Measurements from ENCODE around the gene BCAR3. TPM values are rescaled to one million over a fixed set of nuclear protein-coding genes. Genes with fewer than 3 reads are reported as not detected.

The BCAR3 gene
- total RNA-seq, 2 donors from 2014 or later: 22.9 to 52.8 TPM

DNA sequence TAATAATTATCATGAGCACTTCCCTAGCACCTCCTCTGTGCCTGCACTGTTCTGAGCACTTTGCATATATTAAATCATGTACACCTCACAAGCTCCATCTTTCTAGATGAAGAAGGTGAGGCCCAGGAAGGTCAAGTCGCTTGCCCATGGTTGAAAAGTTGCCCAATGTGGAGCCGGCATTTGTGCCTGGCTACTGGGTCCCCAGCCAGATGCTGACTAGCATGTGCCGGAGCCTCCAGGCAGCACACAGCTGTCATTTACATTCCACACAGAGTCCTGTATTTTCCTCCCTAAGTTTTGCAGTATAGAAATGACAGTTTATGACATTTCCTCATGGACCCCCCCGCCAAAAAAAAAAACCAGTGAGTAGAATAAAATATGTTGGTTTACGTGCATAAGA lies 94.3 kb downstream of the BCAR3 start:
- intact Hi-C loops (cut with DNase I): no loop called here
- 95% methylated on average over 5 of the region's 5 CpGs for WGBS
- peaks cover 6% of the 10 kb centered on the region for H3K4me1 ChIP-seq (replicated peaks)

DNA sequence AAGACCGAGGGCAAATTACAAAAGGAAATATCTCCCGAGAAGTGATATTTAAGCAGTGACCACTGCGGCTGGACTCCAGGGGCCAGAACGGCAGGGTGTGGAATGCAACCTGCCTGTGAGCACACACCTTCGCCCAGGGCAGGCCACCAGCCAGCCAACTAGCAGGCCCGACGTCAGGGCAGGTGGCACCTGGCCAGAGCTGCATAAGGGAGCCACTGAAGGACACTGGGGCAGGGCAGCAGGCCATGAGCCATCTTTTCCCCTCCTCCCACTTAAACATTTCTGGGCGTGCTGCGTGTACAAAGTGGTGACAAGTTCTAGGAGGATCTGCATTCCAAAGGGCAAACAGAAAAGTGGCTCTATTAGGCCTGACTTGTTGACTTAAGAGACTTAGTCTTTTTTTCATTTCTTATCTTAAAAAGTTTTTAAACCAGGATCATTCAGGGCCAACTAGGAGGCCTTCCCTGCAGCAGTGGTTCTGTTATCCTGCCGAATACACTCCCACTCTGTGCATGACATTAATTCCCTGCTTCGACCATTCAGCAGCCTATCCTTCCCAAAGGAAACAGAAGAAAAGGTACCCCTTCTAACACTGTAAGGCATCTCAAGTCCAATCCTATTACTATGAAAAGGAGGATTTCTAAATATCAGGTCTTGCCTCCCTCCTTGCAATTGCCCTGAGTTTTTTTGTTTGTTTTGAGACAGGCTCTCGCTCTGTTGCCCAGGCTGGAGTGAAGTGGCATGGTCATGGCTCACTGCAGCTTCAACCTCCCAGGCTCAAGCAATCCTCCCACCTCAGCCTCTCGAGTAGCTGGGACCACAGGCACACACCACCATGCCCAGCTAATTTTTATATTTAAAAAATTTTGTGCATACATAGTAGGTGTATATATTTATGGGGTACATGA lies 96.3 kb downstream of the BCAR3 start:
- peak; percentile 97 for DNase-seq (ENCODE audit: low spot score)
- H3K9me3 ChIP-seq: no peaks in the 10 kb centered on the region
- intact Hi-C loops (cut with DNase I): no loop called here
- TF ChIP-seq, protein P1, sequence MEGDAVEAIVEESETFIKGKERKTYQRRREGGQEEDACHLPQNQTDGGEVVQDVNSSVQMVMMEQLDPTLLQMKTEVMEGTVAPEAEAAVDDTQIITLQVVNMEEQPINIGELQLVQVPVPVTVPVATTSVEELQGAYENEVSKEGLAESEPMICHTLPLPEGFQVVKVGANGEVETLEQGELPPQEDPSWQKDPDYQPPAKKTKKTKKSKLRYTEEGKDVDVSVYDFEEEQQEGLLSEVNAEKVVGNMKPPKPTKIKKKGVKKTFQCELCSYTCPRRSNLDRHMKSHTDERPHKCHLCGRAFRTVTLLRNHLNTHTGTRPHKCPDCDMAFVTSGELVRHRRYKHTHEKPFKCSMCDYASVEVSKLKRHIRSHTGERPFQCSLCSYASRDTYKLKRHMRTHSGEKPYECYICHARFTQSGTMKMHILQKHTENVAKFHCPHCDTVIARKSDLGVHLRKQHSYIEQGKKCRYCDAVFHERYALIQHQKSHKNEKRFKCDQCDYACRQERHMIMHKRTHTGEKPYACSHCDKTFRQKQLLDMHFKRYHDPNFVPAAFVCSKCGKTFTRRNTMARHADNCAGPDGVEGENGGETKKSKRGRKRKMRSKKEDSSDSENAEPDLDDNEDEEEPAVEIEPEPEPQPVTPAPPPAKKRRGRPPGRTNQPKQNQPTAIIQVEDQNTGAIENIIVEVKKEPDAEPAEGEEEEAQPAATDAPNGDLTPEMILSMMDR (IDR thresholded peaks at IDR 0.05): no peak
- TF ChIP-seq POLR2A (IDR thresholded peaks at IDR 0.05) (peak; percentile 58), POLR2AphosphoS5 (IDR thresholded peaks at IDR 0.05) (peak; percentile 90)
- no peaks in the 10 kb centered on the region for H3K27me3 ChIP-seq (replicated peaks; ENCODE audit: insufficient read depth)
- peak overlapping the region; percentile 7 to 14 for H3K4me3 ChIP-seq
- no peaks in the 10 kb centered on the region for H3K36me3 ChIP-seq
- WGBS: 26% methylated on average over 13 of the region's 13 CpGs
- H3K4me1 ChIP-seq (replicated peaks): peaks cover 6% of the 10 kb centered on the region
- peak overlapping the region; percentile 70 to 77 for H3K27ac ChIP-seq

More for the DNA sequence above, 94.3 kb downstream of the BCAR3 start:
- Histone ChIP-seq H3K9me3 (no peaks in the 10 kb centered on the region), H3K36me3 (no peaks in the 10 kb centered on the region), H3K27me3 (replicated peaks; ENCODE audit: insufficient read depth) (no peaks in the 10 kb centered on the region), H3K27ac (no peak overlapping the region), H3K4me3 (no peak overlapping the region)
- TF ChIP-seq POLR2AphosphoS5 (IDR thresholded peaks at IDR 0.05) (no peak), POLR2A (IDR thresholded peaks at IDR 0.05) (no peak)
- TF ChIP-seq, protein P1 (IDR thresholded peaks at IDR 0.05): no peak
- no peak for DNase-seq (ENCODE audit: low spot score)

DNA sequence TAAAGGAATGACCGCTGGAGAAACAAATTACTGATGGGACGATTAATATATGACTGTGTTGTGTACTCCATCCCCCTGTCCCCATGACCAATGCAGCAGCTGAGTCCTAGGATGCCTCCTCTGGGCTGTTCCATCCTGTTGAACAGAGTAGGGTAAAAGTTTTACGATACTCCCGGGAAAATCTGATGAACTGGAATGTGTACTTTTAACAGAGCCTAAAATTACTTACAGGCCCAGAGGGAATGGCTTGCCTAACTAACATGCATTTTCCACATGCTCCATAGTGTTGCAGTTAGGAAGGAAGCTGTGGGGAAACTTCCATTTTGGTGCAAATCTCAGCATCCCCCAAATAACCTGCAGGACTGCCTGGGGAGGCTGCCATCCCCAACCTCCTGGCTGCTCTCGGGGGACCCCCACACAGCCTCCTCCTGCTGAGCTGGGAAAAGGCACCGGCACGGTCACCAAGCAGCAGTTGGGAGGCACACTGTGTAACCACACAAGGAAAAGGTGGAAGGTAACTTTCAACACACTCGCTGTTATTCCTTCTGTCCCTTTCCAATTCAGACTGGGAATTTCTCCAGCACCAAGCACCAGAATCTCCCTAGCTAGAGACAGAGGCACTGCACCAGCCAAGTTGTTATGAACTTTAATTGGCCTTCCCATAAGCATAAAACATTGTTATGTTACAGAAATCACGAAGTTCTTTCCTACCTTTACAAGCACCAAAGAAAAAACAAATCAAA lies 97.2 kb downstream of the BCAR3 start:
- no peak for TF ChIP-seq POLR2AphosphoS5 (IDR thresholded peaks at IDR 0.05)
- TF ChIP-seq, protein P1 (IDR thresholded peaks at IDR 0.05): peak in 2 of 4 experiments; percentile 24
- TF ChIP-seq POLR2A (IDR thresholded peaks at IDR 0.05): no peak
- H3K27me3 ChIP-seq (replicated peaks; ENCODE audit: insufficient read depth): no peaks in the 10 kb centered on the region
- 29% methylated on average over 9 of the region's 9 CpGs for WGBS
- intact Hi-C loops (cut with DNase I): no loop called here
- peaks cover 6% of the 10 kb centered on the region for H3K4me1 ChIP-seq (replicated peaks)
- DNase-seq (ENCODE audit: low spot score): peak; percentile 63
- H3K27ac ChIP-seq: peak overlapping the region; percentile 70 to 77
- H3K9me3 ChIP-seq: no peaks in the 10 kb centered on the region
- H3K4me3 ChIP-seq: peak overlapping the region; percentile 7 to 14
- no peaks in the 10 kb centered on the region for H3K36me3 ChIP-seq

DNA sequence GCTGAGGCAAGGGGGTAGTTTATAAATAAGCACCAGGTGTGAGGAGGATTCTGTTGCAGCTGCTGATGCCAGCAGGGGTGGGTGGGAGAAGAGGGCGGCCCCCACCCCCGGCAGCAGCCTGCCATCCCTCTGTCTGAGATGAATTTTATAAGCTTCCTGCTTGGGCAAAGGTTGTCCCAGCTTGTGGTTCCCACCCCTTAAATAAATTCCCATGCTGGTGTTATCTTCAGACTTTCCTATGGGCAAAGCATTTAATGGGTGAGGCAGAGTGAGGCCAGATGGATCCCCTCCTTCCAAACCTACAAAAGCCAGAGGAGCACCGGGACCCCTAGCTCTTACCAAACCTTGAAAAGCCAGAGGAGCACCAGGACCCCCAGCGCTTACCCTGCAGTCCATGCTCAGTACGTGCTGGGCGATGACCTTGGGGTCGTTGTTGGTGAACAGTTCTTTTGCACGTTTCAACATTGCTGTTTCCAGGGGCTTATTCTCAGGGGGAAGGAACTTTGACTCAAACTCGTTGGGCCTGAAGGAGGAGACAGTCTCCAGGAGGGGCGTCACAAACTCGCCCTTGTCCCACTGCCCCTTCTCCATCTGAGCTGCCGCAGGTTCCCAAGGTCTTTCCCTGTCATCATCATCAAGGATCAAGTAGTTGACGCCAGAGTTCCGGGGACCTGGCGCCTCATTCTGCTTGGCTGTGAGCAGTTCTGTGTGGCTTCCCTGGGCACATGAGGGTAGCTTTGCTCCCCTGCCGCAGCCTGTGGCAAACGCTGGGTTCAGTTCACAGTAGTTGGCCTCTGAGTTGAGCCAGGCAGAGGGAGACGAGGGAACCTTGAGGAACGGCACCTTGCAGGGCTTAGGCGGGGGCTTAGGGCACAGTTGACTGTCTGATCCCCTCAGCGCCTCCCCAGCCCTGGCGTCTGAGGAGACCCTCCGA lies 99.5 kb downstream of the BCAR3 start:
- H3K27ac ChIP-seq: no peak overlapping the region
- no peak for TF ChIP-seq POLR2A (IDR thresholded peaks at IDR 0.05)
- no peak for TF ChIP-seq POLR2AphosphoS5 (IDR thresholded peaks at IDR 0.05)
- TF ChIP-seq, protein P1 (IDR thresholded peaks at IDR 0.05): no peak
- intact Hi-C loops (cut with DNase I): no loop called here
- no peaks in the 10 kb centered on the region for H3K9me3 ChIP-seq
- no peak overlapping the region for H3K4me3 ChIP-seq
- DNase-seq (ENCODE audit: low spot score): no peak
- H3K36me3 ChIP-seq: no peaks in the 10 kb centered on the region
- H3K4me1 ChIP-seq (replicated peaks): peaks cover 6% of the 10 kb centered on the region
- WGBS: 79% methylated on average over 23 of the region's 23 CpGs
- H3K27me3 ChIP-seq (replicated peaks; ENCODE audit: insufficient read depth): no peaks in the 10 kb centered on the region

Data from prostate gland (tissue), 2 donors.